Eye (tissue), 1 donor: ENCODE results near the gene RTRAF.

Experiments used
- DNase-seq: peaks from one replicate; pipeline ENCODE4 v3.0.0-alpha.2; 2015

RTRAF gene

GRCh38 chr14:52051871-52052270 is 62.5 kb downstream of the RTRAF start:
- DNase-seq: no peak

- no peak for DNase-seq
These were observed 63.1 kb downstream of the RTRAF start for GRCh38 chr14:52052288-52052943.

GRCh38 chr14:52053044-52053443 is 63.7 kb downstream of the RTRAF start:
- DNase-seq: peak; percentile 42

- DNase-seq: no peak
These were observed 65.3 kb downstream of the RTRAF start for GRCh38 chr14:52054678-52055077.

GRCh38 chr14:52055167-52055566 is 65.8 kb downstream of the RTRAF start:
- no peak for DNase-seq

DNA sequence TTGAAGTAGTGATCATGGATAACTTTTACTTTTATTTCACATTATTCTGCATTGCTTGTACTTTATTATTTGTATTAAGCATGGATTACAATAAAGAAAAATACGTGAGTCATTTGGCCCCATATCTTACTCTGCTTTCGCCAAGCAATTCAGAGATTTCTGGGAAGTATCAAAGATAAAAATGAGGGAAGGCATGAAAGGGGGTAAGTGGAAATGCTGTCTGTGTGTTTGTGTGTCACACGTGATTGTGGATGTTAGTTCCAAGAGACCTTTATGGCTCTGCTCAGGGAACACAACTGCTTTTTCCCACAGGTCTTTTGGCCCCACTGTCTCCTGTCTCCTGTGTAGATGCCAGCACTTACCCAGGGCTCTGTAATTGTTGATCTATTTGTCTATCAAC is 69.0 kb downstream of the RTRAF start:
- DNase-seq: no peak

GRCh38 chr14:52059649-52060048 is 70.3 kb downstream of the RTRAF start:
- DNase-seq: no peak

DNA sequence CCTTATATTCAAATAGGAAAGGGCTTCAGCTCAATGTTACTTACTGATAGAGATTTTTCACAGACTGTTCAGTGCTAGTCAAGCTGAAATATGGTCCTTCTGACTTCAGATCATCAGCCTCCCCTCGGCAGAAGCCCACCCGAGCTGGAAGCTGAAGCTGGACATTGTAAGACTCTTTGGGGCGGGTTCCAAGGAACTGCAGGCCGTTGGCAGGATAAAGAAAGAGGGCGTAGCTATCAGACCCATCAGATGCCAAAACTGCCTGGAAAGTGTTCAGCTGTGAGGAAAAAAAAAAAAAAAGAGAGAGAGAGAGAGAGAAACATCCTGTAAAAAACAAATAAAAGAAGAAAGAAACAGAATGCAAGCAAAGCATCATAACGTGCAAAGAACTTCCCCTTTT is 70.7 kb downstream of the RTRAF start:
- no peak for DNase-seq
